ENCODE measurements around the gene DTX4. TPM values are rescaled to one million over a fixed set of nuclear protein-coding genes. Genes with fewer than 3 reads are reported as not detected.
A peak's percentile ranks its signal among the peaks of the same experiment; 100 is the strongest.

DTX4 gene
- total RNA-seq, 1 experiment from 2014 or later = not detected

DNA sequence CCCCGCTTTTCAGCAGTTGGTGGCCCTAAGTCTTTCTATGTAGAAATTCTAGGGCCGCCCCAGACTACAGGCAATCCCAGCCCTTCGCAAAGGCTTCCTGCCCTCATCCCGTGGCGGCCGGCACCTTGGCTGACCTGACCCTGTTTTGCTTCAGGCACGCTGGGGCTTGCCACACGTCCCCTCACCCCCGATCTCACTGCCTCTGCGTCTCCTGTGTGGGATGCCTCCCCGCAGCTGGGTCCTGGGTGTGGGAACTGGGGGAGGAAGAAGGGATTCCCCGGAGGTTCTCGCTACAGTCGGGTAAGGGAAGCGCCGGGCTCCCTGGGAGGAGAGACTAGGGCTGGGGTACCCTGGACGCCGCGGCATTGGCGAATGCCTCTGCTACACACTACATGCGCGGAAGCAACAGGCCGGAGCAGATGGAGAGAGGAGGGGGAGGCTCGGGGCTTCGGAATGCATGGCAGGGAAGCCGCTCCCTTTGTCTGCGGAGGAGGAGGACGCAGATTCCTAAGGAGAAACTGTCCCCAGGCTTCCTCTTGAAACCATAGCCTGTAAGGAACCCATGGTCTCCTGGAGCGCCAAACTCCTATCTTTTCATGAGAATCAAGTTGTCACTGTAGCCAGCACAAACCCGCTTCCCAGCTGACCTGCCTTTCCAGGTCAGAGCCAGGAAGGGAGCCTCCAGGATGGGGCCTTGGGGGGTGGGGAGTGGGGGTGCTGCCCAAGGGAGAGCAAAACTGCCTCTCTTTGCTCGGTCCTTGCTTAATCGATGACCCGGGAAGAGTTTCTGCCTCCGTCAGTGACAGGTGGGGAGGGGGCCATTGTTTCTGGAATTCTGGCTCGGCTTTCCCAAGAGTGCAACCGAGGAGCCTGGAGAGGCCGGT lies 1.4 kb downstream of the DTX4 start:
- DNase-seq (ENCODE audit: low read depth) = peak; percentile 22

DNA sequence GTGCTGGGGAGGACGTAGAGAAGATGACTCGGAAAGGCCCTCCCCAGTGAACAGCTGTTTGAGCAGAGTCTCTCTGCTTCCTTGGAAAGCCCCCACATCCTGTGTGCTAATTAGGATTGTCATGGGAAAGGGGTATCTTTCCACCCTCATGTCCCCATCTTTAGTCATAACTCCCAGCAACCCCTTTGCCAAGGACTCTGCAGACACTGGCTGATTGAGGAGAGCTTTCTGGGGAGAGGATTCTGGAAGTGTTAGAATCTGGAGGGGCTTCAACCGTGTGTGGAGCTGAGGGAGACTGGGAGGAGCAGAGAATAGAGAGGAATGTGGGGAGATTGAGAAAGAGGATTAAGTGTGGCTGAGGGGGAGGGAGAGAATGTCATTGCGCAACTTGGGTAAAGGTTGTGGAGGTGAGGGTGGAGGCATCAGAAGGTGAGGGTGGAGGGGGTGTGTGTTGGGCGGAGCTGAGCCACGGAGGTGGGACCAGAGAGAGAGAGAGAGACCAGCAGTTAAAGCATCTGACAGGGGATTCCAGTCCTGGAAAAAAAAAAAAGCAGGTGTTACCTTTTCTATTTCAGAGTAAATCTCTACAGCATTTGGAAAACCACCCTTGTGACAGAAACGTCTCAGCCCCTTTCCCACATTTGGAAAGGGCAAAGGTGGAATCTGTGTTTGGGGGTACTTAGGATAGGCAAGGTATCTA lies 2.2 kb downstream of the DTX4 start:
- DNase-seq (ENCODE audit: low read depth) = peak; percentile 46

DNA sequence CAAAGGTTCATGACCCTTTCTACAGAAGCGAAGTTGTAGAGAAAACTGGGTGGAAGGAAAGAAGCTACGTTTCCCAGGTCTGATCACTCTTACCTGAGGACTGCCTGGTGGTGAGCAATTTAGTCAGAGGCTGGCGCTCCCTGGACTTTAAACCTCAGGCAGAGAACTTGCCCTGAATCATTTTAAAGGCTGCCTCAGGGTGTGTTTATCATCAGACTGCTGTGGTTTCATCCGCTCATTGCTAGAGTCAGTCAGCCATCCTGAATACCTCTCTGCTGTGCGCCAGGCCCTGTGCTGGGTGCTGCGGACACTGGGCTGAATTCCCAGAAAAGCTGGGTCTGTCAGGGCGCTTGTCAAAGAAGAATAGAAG lies 2.7 kb downstream of the DTX4 start:
- DNase-seq (ENCODE audit: low read depth) = peak; percentile 63

DNA sequence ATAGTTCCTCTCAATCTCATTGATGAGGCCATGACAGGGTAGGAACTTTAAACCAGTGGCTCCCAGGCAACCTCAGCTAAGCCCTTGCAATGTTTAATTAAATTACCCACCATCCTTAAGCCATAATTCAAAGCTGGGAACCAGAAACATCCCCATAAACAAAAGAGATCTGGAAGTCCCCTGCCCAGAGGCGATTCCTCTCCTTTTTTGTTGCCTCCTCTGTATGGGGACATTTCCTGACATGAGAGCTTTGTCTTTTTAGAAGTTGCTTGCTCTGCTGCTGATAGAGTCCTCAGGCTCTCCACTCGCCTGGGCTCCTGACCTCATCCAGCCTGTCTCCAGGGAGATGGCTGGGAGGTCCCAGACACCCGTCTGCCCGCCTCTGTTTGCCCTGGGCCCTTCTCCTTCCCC lies 3.2 kb downstream of the DTX4 start:
- no peak for DNase-seq (ENCODE audit: low read depth)

DNA sequence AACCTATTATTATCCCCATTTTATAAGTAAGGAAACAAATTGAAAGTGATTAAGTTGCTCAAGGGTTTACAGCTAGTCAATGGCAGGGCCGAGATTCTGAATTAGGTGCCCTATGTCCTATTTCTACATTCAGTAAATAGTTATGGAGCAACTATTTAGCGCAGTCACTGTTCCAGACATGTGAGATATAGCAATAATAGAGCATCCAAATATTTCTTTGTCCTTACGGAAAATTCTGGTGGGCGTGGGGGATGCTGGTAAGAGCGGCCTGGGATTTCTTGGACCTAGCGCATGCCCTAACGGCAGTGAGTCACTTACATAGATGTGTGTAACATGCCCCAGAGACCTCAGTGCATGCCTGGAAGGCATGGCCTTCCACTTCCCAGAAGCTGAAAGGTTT lies 4.4 kb downstream of the DTX4 start:
- DNase-seq (ENCODE audit: low read depth) = no peak

DNA sequence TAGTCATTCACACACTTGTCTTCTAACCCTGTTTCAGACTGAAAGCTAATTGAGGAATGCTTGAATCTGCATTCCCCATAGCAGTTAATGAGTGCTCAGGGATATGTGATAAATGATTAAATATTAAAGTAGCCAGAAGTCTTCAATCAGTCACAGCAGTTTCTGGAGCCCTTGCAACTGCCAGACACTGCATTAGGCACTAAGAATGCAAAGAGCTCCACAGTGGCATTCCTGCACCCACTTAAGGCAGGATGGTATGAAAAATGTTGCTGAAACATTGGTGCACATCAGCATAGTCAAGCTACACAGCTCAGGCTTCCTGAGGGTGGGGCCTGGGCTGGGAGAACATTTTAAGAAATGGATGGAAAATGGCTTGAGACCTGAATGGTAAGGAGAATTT lies 6.5 kb downstream of the DTX4 start:
- DNase-seq (ENCODE audit: low read depth) = no peak

GRCh38 chr11:59179121-59179520 lies 7.2 kb downstream of the DTX4 start:
- DNase-seq (ENCODE audit: low read depth) = no peak

GRCh38 chr11:59180168-59180776 lies 8.3 kb downstream of the DTX4 start:
- no peak for DNase-seq (ENCODE audit: low read depth)

GRCh38 chr11:59180907-59181306 lies 9.0 kb downstream of the DTX4 start:
- no peak for DNase-seq (ENCODE audit: low read depth)

DNA sequence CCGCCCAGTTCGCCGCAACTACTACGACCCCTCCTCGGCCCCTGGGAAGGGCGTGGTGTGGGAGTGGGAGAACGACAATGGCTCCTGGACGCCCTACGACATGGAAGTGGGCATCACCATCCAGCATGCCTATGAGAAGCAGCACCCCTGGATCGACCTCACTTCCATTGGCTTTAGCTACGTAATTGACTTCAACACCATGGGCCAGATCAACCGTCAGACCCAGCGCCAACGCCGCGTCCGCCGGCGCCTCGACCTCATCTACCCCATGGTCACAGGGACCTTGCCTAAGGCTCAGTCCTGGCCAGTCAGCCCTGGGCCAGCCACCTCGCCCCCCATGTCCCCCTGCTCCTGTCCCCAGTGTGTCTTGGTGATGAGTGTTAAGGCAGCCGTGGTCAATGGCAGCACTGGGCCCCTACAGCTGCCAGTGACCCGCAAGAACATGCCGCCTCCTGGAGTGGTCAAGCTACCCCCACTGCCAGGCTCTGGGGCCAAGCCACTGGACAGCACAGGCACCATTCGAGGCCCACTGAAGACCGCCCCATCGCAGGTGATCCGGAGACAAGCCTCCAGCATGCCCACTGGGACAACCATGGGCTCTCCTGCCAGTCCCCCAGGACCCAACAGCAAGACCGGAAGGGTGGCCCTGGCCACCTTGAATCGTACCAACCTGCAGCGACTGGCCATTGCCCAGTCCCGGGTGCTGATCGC lies 10.0 kb downstream of the DTX4 start:
- no peak for DNase-seq (ENCODE audit: low read depth)

DNA sequence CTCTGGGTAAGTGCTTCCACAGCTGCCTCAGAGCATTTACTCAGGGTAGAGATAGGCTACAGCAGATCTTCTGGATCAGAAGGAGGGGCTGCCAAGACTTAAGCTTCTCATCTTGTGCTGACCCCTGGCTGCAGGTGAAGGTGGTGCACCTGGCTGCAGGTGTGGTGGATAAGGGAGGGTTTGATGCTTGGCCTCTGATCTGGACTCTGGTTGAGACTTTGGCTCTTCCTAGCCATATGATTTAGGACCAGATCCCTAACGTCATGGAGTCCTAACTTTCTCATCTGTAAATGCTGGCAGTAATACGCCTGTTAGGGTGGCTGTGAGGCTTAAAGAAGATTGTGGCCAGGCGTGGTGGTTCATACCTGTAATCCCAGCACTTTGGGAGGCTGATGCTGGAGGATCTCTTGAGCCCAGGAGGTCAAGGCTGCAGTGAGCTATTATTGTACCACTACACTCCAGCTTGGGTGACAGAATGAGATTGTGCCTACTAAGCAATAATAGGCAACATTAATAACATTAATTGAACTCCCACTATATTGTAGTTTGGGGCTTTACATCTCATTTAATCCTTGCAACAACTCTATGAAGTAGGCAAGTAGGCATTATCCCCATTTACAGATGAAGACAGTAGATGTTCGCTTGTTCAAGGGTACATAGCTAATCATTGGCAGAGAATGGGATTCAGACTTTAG lies 10.7 kb downstream of the DTX4 start:
- DNase-seq (ENCODE audit: low read depth) = no peak

DNA sequence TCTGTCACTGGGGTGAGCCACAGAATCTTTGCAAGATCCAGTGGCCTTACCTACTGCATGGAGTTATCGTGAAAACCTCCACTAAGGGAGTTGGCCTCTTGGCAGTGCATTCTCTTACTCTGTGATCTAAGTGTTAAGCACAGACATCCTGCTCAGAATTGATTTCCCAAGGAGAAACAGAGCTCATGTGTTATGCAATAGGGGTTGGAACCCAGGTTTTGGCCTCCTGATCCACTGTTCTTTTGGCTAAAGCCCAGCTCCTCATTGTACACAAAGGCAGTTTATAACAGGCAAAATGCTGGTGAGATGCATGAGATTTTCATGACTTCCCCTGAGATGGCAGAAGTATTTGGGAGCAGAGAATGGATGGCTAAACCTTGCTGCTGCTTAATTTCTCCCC lies 11.8 kb downstream of the DTX4 start:
- no peak for DNase-seq (ENCODE audit: low read depth)

DNA sequence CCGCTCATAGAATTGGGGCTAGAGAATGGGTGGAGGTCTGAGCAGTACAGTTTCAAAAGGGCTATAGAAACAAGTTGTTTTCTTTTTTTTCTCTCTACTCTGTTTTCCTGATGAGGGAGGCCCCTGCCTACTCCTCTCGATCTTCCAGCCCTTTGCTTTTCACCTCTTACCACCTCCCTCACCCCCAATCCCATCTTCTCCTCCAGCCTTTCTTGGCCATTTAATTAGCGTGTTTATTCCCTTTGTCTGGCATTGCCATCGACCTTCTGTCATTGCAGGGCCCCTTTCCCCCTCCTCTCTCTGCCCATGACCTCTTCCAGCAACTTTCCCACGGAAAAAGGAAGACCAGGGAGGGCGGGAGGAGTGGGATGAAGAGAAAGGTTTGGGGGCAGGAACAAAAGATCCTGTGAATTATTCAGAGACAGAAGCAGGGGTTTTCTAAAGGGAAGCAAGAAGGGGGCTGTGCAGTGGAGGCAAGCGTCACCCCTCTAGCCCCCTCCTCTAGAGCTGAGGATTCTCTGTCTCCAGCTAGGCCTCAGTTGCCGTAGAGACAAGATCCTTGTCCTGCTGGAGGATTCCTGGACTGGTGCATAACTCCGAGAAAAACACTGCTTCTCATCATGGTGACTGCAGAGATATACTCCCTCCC lies 12.9 kb downstream of the DTX4 start:
- no peak for DNase-seq (ENCODE audit: low read depth)

DNA sequence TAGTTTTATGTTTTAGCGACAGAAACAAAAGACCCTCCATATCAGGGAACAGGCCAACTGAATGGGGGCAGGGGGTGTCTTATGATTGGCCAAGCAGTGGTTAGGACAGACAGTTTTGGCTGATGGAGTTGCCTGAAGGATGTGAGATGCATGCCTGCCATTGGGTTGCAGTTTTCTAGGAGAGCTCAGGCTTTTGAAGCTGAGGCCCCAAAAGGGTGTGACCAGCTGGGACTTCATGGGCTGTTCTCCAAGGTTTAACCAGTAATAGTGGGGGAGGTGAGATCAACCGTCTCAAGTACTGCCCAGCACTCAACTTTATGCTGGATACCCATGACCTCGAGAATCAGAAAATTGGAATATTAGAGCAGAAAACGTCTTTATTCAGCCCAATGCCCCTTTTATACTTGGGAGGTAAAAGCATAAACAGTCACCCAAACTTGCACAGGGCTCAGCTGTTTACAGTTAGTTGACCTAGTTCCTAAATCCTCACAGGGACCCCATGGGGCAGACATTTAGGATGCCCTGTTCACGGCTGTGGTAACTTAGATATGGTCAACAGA lies 13.5 kb downstream of the DTX4 start:
- DNase-seq (ENCODE audit: low read depth) = no peak

- DNase-seq (ENCODE audit: low read depth) = peak; percentile 52
These were observed 14.2 kb downstream of the DTX4 start for GRCh38 chr11:59186130-59186594.

GRCh38 chr11:59187035-59187434 lies 15.1 kb downstream of the DTX4 start:
- DNase-seq (ENCODE audit: low read depth) = no peak

DNA sequence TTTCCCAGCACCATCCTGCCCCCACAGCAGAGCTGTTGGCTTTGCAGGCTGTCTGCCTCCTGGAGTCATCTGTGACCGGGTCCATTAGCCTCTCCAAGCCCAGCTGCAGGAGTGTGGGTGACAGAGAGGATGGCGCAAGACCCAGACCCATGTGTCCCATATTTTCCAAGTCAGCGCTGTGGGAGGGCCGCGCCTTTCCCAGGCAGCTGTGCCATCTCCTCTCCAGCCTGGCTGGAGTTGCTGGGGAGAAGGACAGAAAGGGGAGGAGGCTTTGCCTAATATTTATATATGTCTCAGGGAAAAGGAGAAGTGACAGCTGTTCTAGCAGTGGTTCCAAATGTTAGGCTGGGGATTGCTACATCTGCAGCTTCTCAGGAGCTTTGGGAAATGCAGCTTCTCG lies 15.7 kb downstream of the DTX4 start:
- no peak for DNase-seq (ENCODE audit: low read depth)

DNA sequence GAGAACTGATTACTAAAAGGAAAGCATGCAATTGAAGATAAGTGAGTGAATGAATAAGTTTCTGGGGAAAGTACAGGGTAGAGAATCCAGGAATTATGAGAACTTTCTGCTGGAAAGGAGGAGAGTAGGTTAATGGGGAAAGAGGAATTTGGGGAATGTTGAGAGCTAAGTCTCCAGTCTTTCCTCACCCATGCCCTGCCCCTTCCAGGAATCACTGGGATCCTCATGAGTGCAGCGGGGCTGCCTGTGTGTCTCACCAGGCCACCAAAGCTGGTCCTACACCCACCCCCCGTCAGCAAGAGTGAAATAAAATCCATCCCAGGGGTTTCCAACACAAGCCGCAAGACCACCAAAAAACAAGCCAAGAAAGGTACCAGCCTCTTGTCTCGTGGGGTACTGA lies 17.0 kb downstream of the DTX4 start:
- DNase-seq (ENCODE audit: low read depth) = no peak

- DNase-seq (ENCODE audit: low read depth) = no peak
These were observed 18.1 kb downstream of the DTX4 start for GRCh38 chr11:59189986-59190385.

DNA sequence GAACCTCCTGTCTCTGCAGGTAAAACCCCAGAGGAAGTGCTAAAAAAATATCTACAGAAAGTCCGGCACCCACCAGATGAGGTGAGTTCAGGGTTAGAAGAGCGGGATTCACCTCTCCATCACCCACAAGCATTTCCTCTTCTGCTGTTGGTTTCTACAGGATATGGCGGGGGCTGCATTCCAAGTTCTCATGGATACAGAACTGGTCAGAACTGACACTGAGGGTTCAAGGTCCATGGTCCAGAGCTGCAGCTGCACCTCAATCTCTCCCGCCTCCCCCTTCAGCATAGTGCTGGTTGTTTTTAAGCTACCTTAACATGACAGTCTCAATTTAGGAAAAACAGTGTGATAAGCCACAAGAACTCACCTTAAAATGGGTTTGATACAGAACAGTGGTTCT lies 19.2 kb downstream of the DTX4 start:
- DNase-seq (ENCODE audit: low read depth) = no peak

GRCh38 chr11:59191890-59192289 lies 20.0 kb downstream of the DTX4 start:
- no peak for DNase-seq (ENCODE audit: low read depth)
